ENCODE data around the gene ZCCHC24.

- TF ChIP-seq CTCF (IDR thresholded peaks at IDR 0.05), result no peak
- TF ChIP-seq POLR2A (IDR thresholded peaks at IDR 0.05), result no peak
These were observed 26.4 kb upstream of the ZCCHC24 start for GRCh38 chr10:79471776-79472175.
